ENCODE measurements around the gene KCNK1.

- TF ChIP-seq CTCF (IDR thresholded peaks at IDR 0.05), result no peak
- no peak for TF ChIP-seq USF2 (CRISPR knock-in tag; IDR thresholded peaks at IDR 0.05)
- no peak for TF ChIP-seq ZBTB21 (CRISPR knock-in tag; IDR thresholded peaks at IDR 0.05; ENCODE audit: borderline replicate concordance)
- TF ChIP-seq IRF2 (CRISPR knock-in tag; IDR thresholded peaks at IDR 0.05; ENCODE audit: borderline replicate concordance, low read depth), result no peak
- TF ChIP-seq ZNF317 (CRISPR knock-in tag; IDR thresholded peaks at IDR 0.05; ENCODE audit: borderline replicate concordance, low read depth), result no peak
- no peak for TF ChIP-seq ATF2 (CRISPR knock-in tag; IDR thresholded peaks at IDR 0.05; ENCODE audit: borderline replicate concordance, low read depth)
- no peak for TF ChIP-seq RELA (CRISPR knock-in tag; IDR thresholded peaks at IDR 0.05; ENCODE audit: borderline replicate concordance)
- no peak for TF ChIP-seq SMAD4 (CRISPR knock-in tag; IDR thresholded peaks at IDR 0.05)
These were observed 8.0 kb downstream of the KCNK1 start for GRCh38 chr1:233621923-233622322.
